H9 (cell line): ENCODE measurements around the gene CDK5. TPM values are rescaled to one million over a fixed set of nuclear protein-coding genes. Genes with fewer than 3 reads are reported as not detected.

Experiments used
- DNase-seq: peaks from one replicate; pipeline ENCODE4 v3.0.0-alpha.2; 2017
- H2AFZ ChIP-seq: one replicate; pipeline ENCODE4 v1.6.1; 2013; ENCODE audit warnings: mild to moderate bottlenecking, low read length, control low read depth, moderate library complexity
- H2AK5ac ChIP-seq: 2 replicates; pipeline ENCODE4 v1.6.1; 2013; ENCODE audit warnings: low read length, control low read depth, mixed read lengths; ENCODE audit not compliant: insufficient read length
- H2BK120ac ChIP-seq: one replicate; pipeline ENCODE4 v1.6.1; 2013; ENCODE audit warnings: low read depth, mild to moderate bottlenecking, low read length, control low read depth, inconsistent platforms; ENCODE audit not compliant: poor library complexity, severe bottlenecking
- H2BK12ac ChIP-seq: 2 replicates; pipeline ENCODE4 v1.6.1; 2013; ENCODE audit warnings: low read length, control low read depth, mixed read lengths, low read depth; ENCODE audit not compliant: insufficient read length
- H2BK15ac ChIP-seq: 2 replicates; pipeline ENCODE4 v1.6.1; 2013; ENCODE audit warnings: low read depth, low read length, control low read depth
- H2BK20ac ChIP-seq: one replicate; pipeline ENCODE4 v1.6.1; 2013; ENCODE audit warnings: low read depth, mild to moderate bottlenecking, low read length, control low read depth, inconsistent platforms; ENCODE audit not compliant: poor library complexity, severe bottlenecking
- H2BK5ac ChIP-seq: 2 replicates; pipeline ENCODE4 v1.6.1; 2013; ENCODE audit warnings: low read length, control low read depth, mixed read lengths; ENCODE audit not compliant: insufficient read length
- H3K14ac ChIP-seq: 2 replicates; pipeline ENCODE4 v1.6.1; 2013; ENCODE audit warnings: low read length, control low read depth; ENCODE audit not compliant: insufficient read depth
- H3K18ac ChIP-seq: 2 replicates; pipeline ENCODE4 v1.6.1; 2013; ENCODE audit warnings: low read depth, mild to moderate bottlenecking, mixed read lengths, low read length, control low read depth; ENCODE audit not compliant: insufficient read length
- H3K23ac ChIP-seq: 2 replicates; pipeline ENCODE4 v1.6.1; 2013; ENCODE audit warnings: low read length, control low read depth, mixed read lengths, low read depth; ENCODE audit not compliant: insufficient read length
- H3K23me2 ChIP-seq: 2 replicates; pipeline ENCODE4 v1.6.1; 2013; ENCODE audit warnings: low read depth, mild to moderate bottlenecking, mixed read lengths, low read length, control low read depth; ENCODE audit not compliant: insufficient read length, poor library complexity, severe bottlenecking
- H3K27ac ChIP-seq: 2 replicates; pipeline ENCODE4 v1.5.1; 2013; ENCODE audit warnings: low read length, control low read depth, mixed read lengths, low read depth; ENCODE audit not compliant: insufficient read length
- H3K27me3 ChIP-seq: 2 replicates; pipeline ENCODE4 v1.6.1; 2013; ENCODE audit warnings: low read length, control low read depth, inconsistent platforms; ENCODE audit not compliant: insufficient read depth
- H3K4ac ChIP-seq: 2 replicates; pipeline ENCODE4 v1.6.1; 2013; ENCODE audit warnings: low read depth, mild to moderate bottlenecking, control low read depth, inconsistent platforms, low read length, moderate library complexity
- H3K4me1 ChIP-seq: 2 replicates; pipeline ENCODE4 v1.6.1; 2013; ENCODE audit warnings: low read length, control low read depth, inconsistent platforms; ENCODE audit not compliant: insufficient read depth
- H3K4me2 ChIP-seq: 2 replicates; pipeline ENCODE4 v1.6.1; 2013; ENCODE audit warnings: low read length, control low read depth, mixed read lengths; ENCODE audit not compliant: insufficient read length, insufficient read depth
- H3K56ac ChIP-seq: 2 replicates; pipeline ENCODE4 v1.6.1; 2013; ENCODE audit warnings: low read depth, mild to moderate bottlenecking, mixed read lengths, low read length, control low read depth; ENCODE audit not compliant: insufficient read length
- H3K79me1 ChIP-seq: 2 replicates; pipeline ENCODE4 v1.6.1; 2013; ENCODE audit warnings: low read depth, mild to moderate bottlenecking, moderate library complexity, low read length, control low read depth, inconsistent platforms; ENCODE audit not compliant: insufficient read depth, poor library complexity, severe bottlenecking
- H3K79me2 ChIP-seq: 2 replicates; pipeline ENCODE4 v1.6.1; 2013; ENCODE audit warnings: low read length, control low read depth, inconsistent platforms; ENCODE audit not compliant: insufficient read depth
- H3K9ac ChIP-seq: 2 replicates; pipeline ENCODE4 v1.6.1; 2013; ENCODE audit warnings: low read length, control low read depth, mixed read lengths; ENCODE audit not compliant: insufficient read length; ENCODE audit errors: extremely low read depth
- H3K9me3 ChIP-seq: one replicate; pipeline ENCODE4 v1.6.1; 2013; ENCODE audit warnings: low read depth, low read length, inconsistent platforms; ENCODE audit not compliant: control insufficient read depth
- H3T11ph ChIP-seq: one replicate; pipeline ENCODE4 v1.6.1; 2013; ENCODE audit warnings: mild to moderate bottlenecking, low read length, control low read depth, inconsistent platforms
- H4K20me1 ChIP-seq: one replicate; pipeline ENCODE4 v1.6.1; 2013; ENCODE audit not compliant: control insufficient read depth, insufficient read length, insufficient read depth
- H4K5ac ChIP-seq: 2 replicates; pipeline ENCODE4 v1.6.1; 2013; ENCODE audit warnings: low read depth, mild to moderate bottlenecking, mixed read lengths, low read length, control low read depth; ENCODE audit not compliant: insufficient read length
- H4K8ac ChIP-seq: replicated peaks from 2 replicates; pipeline ENCODE4 v1.6.1; 2013; ENCODE audit warnings: low read length, control low read depth, mixed read lengths, low read depth; ENCODE audit not compliant: insufficient read length
- H4K91ac ChIP-seq: 2 replicates; pipeline ENCODE4 v1.6.1; 2013; ENCODE audit warnings: low read depth, mild to moderate bottlenecking, moderate library complexity, mixed read lengths, low read length, control low read depth; ENCODE audit not compliant: insufficient read length
- H3K27ac Mint-ChIP-seq, 3 experiments: 2 replicates in 2 of 3; 3 replicates in 1 of 3; pipeline ENCODE4 v1.8.0; 2020 to 2021; ENCODE audit warnings: mixed read lengths in 3 of 3, mild to moderate bottlenecking in 1 of 3, moderate library complexity in 1 of 3
- H3K27me3 Mint-ChIP-seq: 2 replicates; pipeline ENCODE4 v1.8.0; 2021; ENCODE audit warnings: low read depth, mild to moderate bottlenecking, moderate library complexity, mixed read lengths
- H3K36me3 Mint-ChIP-seq, 3 experiments: 2 replicates in 2 of 3; 3 replicates in 1 of 3; pipeline ENCODE4 v1.8.0; 2020 to 2021; ENCODE audit warnings: low read depth in 3 of 3, mixed read lengths in 3 of 3; ENCODE audit not compliant: insufficient read depth in 1 of 3
- H3K4me1 Mint-ChIP-seq, 2 experiments: 2 replicates each; pipeline ENCODE4 v1.8.0; 2020; ENCODE audit warnings: mixed read lengths in 2 of 2
- H3K4me3 Mint-ChIP-seq, 2 experiments: 2 replicates in 1 of 2; 3 replicates in 1 of 2; pipeline ENCODE4 v1.8.0; 2020 to 2021; ENCODE audit warnings: mild to moderate bottlenecking in 2 of 2, mixed read lengths in 2 of 2, moderate library complexity in 1 of 2
- H3K9me3 Mint-ChIP-seq, 2 experiments: 2 replicates in 1 of 2; 3 replicates in 1 of 2; pipeline ENCODE4 v1.8.0; 2020; ENCODE audit warnings: mild to moderate bottlenecking in 2 of 2, mixed read lengths in 2 of 2, moderate library complexity in 1 of 2
- CTCF ChIP-seq: fragments of 200-600 bp; sonication (generic); conservative IDR thresholded peaks from 3 replicates; pipeline ENCODE4 v1.8.0; 2021; ENCODE audit warnings: antibody characterized with exemption, mild to moderate bottlenecking
- WGBS: extraction: QIAGEN DNeasy Blood & Tissue Kit; methylation state at CpG from one replicate; pipeline ENCODE4 v1.1.7; 2013; ENCODE audit warnings: missing lambda C conversion rate, low lambda C conversion rate, mixed read lengths; ENCODE audit not compliant: insufficient read length; ENCODE audit errors: extremely low coverage; 5-methylcytosine and 5-hydroxymethylcytosine counted together
- total RNA-seq: library from RNA; stranded (reverse); gene quantifications from 2 replicates; pipeline ENCODE4 v1.2.1, GENCODE V29; 2021

CDK5 gene
- total RNA-seq, 1 experiment from 2014 or later, result 19.9 TPM

- peaks cover 38 to 50% of the 10 kb centered on the region in 2 experiments for H3K4me1 Mint-ChIP-seq
- Histone ChIP-seq H3K9ac (peak within 1 kb of the TSS; percentile 74), H3K23me2 (peaks cover 7% of the 10 kb centered on the region), H2AK5ac (no peak within 1 kb of the TSS), H3K14ac (peak within 1 kb of the TSS; percentile 65), H3K4me2 (peak within 1 kb of the TSS; percentile 70), H4K20me1 (no peaks in the 10 kb centered on the region), H3T11ph (no peak within 1 kb of the TSS), H4K91ac (no peak within 1 kb of the TSS), H3K27ac (no peak within 1 kb of the TSS), H2BK5ac (no peak within 1 kb of the TSS), H4K5ac (no peak within 1 kb of the TSS), H3K4me1 (peaks cover 2% of the 10 kb centered on the region; the same call in 1 of the 2 replicates), H3K9me3 (no peaks in the 10 kb centered on the region), H3K23ac (no peak within 1 kb of the TSS), H3K18ac (no peak within 1 kb of the TSS), H3K56ac (no peak within 1 kb of the TSS), H3K79me1 (no peaks in the 10 kb centered on the region), H2BK12ac (no peak within 1 kb of the TSS), H3K27me3 (no peaks in the 10 kb centered on the region; the same call in 1 of the 2 replicates), H2AFZ (no peak within 1 kb of the TSS), H2BK120ac (no peak within 1 kb of the TSS), H4K8ac (no peak within 1 kb of the TSS), H2BK20ac (no peak within 1 kb of the TSS), H3K4ac (no peak within 1 kb of the TSS), H3K79me2 (no peaks in the 10 kb centered on the region; the same call in 1 of the 2 replicates), H2BK15ac (no peak within 1 kb of the TSS)
- H3K27ac Mint-ChIP-seq, result peak within 1 kb of the TSS; percentile 6 to 86 (median 65); a peak in 4 of 7 replicates
- H3K27me3 Mint-ChIP-seq, result peaks cover 9% of the 10 kb centered on the region
- no peaks in the 10 kb centered on the region; a peak in 1 of 5 replicates for H3K9me3 Mint-ChIP-seq
- H3K4me3 Mint-ChIP-seq, result peak within 1 kb of the TSS; percentile 79 to 92
- DNase-seq, result peak; percentile 90
- WGBS, result no CpG with 5 or more reads among the region's 66 CpGs
- peaks cover 6 to 13% (median 11%) of the 10 kb centered on the region in 3 experiments for H3K36me3 Mint-ChIP-seq
- no peak for TF ChIP-seq CTCF
Observed at GRCh38 chr7:151080522-151081169, 22.9 kb upstream of the CDK5 start, which contains the start of gene FASTK. Gene FASTK (minus strand): TSS chr7:151080809. CDS start chr7:151080766, 43 bp downstream.
